Thyroid gland (tissue), 4 donors: ENCODE data around the gene ANKRD55. TPM values are rescaled to one million over a fixed set of nuclear protein-coding genes. Genes with fewer than 3 reads are reported as not detected.

Experiments used
- DNase-seq, 2 donors: peaks; one replicate each; pipeline ENCODE4 v3.0.0-alpha.2; 2019
- H3K27ac ChIP-seq, 3 donors: fragments of 200-600 bp; sonication (generic); 1 replicate in 2 of 3; 2 replicates in 1 of 3; pipeline ENCODE4 v1.5.1; 2016 to 2019; ENCODE audit warnings: mild to moderate bottlenecking in 1 of 3, moderate library complexity in 1 of 3
- H3K27me3 ChIP-seq: fragments of 200-600 bp; sonication (generic); one replicate; pipeline ENCODE4 v1.5.1; 2019
- H3K36me3 ChIP-seq, 2 donors: fragments of 200-600 bp; sonication (generic); one replicate each; pipeline ENCODE4 v1.5.1; 2016 to 2019
- H3K4me1 ChIP-seq, 2 donors: fragments of 200-600 bp; sonication (generic); one replicate each; pipeline ENCODE4 v1.5.1; 2017 to 2019
- H3K4me3 ChIP-seq, 3 donors: fragments of 200-600 bp; sonication (generic); replicated peaks in 1 of 3; 1 replicate in 2 of 3; 2 replicates in 1 of 3; pipeline ENCODE4 v1.5.1; 2016; ENCODE audit warnings: mild to moderate bottlenecking in 1 of 3
- H3K9me3 ChIP-seq: fragments of 200-600 bp; sonication (generic); one replicate; pipeline ENCODE4 v1.5.1; 2017
- CTCF ChIP-seq, 6 experiments: fragments of 200-600 bp in 3 of 6; fragments of 450-650 bp in 3 of 6; sonication (generic) in 3 of 6; IDR thresholded peaks; one replicate each; pipeline ENCODE4 v1.5.1; 2016 to 2019; ENCODE audit warnings: antibody characterized with exemption in 6 of 6, mild to moderate bottlenecking in 2 of 6, inconsistent platforms in 1 of 6, moderate library complexity in 1 of 6
- POLR2A ChIP-seq, 2 donors: fragments of 450-650 bp; IDR thresholded peaks; one replicate each; pipeline ENCODE4 v1.6.1; 2017; ENCODE audit warnings: antibody characterized with exemption in 2 of 2, mild to moderate bottlenecking in 2 of 2, moderate library complexity in 1 of 2
- WGBS, 2 donors: methylation state at CpG; one replicate each; pipeline ENCODE4 v1.1.5; 2017; 5-methylcytosine and 5-hydroxymethylcytosine counted together
- intact Hi-C: fragments of 100-400 bp; cut with DNase I; formaldehyde crosslinking; loops from one replicate; pipeline ENCODE4 v1.15.1; 2023
- total RNA-seq, 4 donors: library from RNA; depleted of rRNA; stranded (reverse); fragments of >200 nt; gene quantifications; one replicate each; pipeline ENCODE4 v1.2.3, GENCODE V29; 2016

Gene ANKRD55
- total RNA-seq, 4 donors from 2014 or later = 0.22 to 0.94 TPM; not detected in 2

GRCh38 chr5:56066931-56067450, 166.1 kb downstream of the ANKRD55 start:
- Histone ChIP-seq H3K4me3 (no peak overlapping the region), H3K36me3 (no peaks in the 10 kb centered on the region), H3K4me1 (peaks cover 0 to 8% of the 10 kb centered on the region in 2 donors), H3K9me3 (no peaks in the 10 kb centered on the region), H3K27me3 (no peaks in the 10 kb centered on the region), H3K27ac (no peak overlapping the region)
- TF ChIP-seq CTCF (IDR thresholded peaks at IDR 0.05) (no peak), POLR2A (IDR thresholded peaks at IDR 0.05) (no peak)
- 99% methylated on average over 3 of the region's 3 CpGs for WGBS, 2 donors
- DNase-seq = no peak
- intact Hi-C loops = no loop called here

- no peaks in the 10 kb centered on the region for H3K4me1 ChIP-seq
- no peak overlapping the region for H3K27ac ChIP-seq
- no peaks in the 10 kb centered on the region for H3K36me3 ChIP-seq
- TF ChIP-seq CTCF (IDR thresholded peaks at IDR 0.05) (no peak), POLR2A (IDR thresholded peaks at IDR 0.05) (no peak)
- no peak for DNase-seq
- intact Hi-C loops = no loop called here
- H3K9me3 ChIP-seq = no peaks in the 10 kb centered on the region
- no peaks in the 10 kb centered on the region for H3K27me3 ChIP-seq
- no peak overlapping the region for H3K4me3 ChIP-seq
- 72 to 87% methylated on average over 2 of the region's 2 CpGs for WGBS, 2 donors
These were observed 168.1 kb downstream of the ANKRD55 start for GRCh38 chr5:56064984-56065383.

GRCh38 chr5:56060276-56061110, 172.6 kb downstream of the ANKRD55 start:
- 71 to 80% methylated on average over 10 of the region's 10 CpGs for WGBS, 2 donors

GRCh38 chr5:56059854-56060253, 173.3 kb downstream of the ANKRD55 start:
- H3K36me3 ChIP-seq = no peaks in the 10 kb centered on the region
- H3K4me3 ChIP-seq = no peak overlapping the region
- no peak for DNase-seq
- no peak overlapping the region for H3K27ac ChIP-seq
- H3K4me1 ChIP-seq = peaks cover 0 to 11% of the 10 kb centered on the region in 2 donors
- no peaks in the 10 kb centered on the region for H3K27me3 ChIP-seq
- WGBS, 2 donors = 95 to 96% methylated on average over 8 of the region's 8 CpGs
- intact Hi-C loops = no loop called here
- TF ChIP-seq POLR2A (IDR thresholded peaks at IDR 0.05) = no peak
- TF ChIP-seq CTCF (IDR thresholded peaks at IDR 0.05) = no peak
- no peaks in the 10 kb centered on the region for H3K9me3 ChIP-seq

More at GRCh38 chr5:56060276-56061110, 172.6 kb downstream of the ANKRD55 start:
- Histone ChIP-seq H3K4me3 (no peak overlapping the region), H3K27ac (no peak overlapping the region), H3K9me3 (no peaks in the 10 kb centered on the region), H3K4me1 (peaks cover 0 to 11% of the 10 kb centered on the region in 2 donors), H3K27me3 (no peaks in the 10 kb centered on the region), H3K36me3 (no peaks in the 10 kb centered on the region)
- DNase-seq = no peak
- intact Hi-C loops = no loop called here
- TF ChIP-seq CTCF (IDR thresholded peaks at IDR 0.05) (no peak), POLR2A (IDR thresholded peaks at IDR 0.05) (no peak)

- H3K4me3 ChIP-seq = no peak overlapping the region
- intact Hi-C loops = no loop called here
- peaks cover 0 to 11% of the 10 kb centered on the region in 2 donors for H3K4me1 ChIP-seq
- no peak for TF ChIP-seq POLR2A (IDR thresholded peaks at IDR 0.05)
- no peak for TF ChIP-seq CTCF (IDR thresholded peaks at IDR 0.05)
- H3K27ac ChIP-seq = no peak overlapping the region
- H3K36me3 ChIP-seq = no peaks in the 10 kb centered on the region
- H3K9me3 ChIP-seq = no peaks in the 10 kb centered on the region
- no peak for DNase-seq
- 79 to 91% methylated on average over 2 of the region's 2 CpGs for WGBS, 2 donors
- no peaks in the 10 kb centered on the region for H3K27me3 ChIP-seq
These were observed 176.3 kb downstream of the ANKRD55 start for GRCh38 chr5:56056875-56057274.
